Activated CD4-positive, alpha-beta T cell treated with anti-CD3 and anti-CD28 coated beads, Interleukin-2, amount 10 ng/mL, durations not matched to agents 7 days and 5 days (primary cell): ENCODE measurements around the gene TENT5A. TPM values are rescaled to one million over a fixed set of nuclear protein-coding genes. Genes with fewer than 3 reads are reported as not detected.
"Not testable (repeated sequence)": the region's sequence is repeated elsewhere in the genome, so short reads cannot be mapped to it uniquely, and the experiment has no call there.

Source experiments
- CTCF ChIA-PET: fragments of 350-600 bp; sonication (Branson Sonifier 250); formaldehyde crosslinking; loops from one replicate; lab custom pipeline; 2021; ENCODE audit warnings: antibody characterized with exemption; lab: Charles Lee
- POLR2A ChIA-PET: fragments of 350-600 bp; sonication (Branson Sonifier 250); formaldehyde crosslinking; loops from one replicate; lab custom pipeline; 2021; ENCODE audit warnings: antibody characterized with exemption; lab: Charles Lee
- DNase-seq: peaks from one replicate; pipeline ENCODE4 v3.0.0-alpha.2; 2020
- H3K27ac Mint-ChIP-seq: one replicate; pipeline ENCODE4 v1.8.0; 2021; ENCODE audit warnings: mild to moderate bottlenecking, moderate library complexity, mixed read lengths
- H3K27me3 Mint-ChIP-seq: one replicate; pipeline ENCODE4 v1.8.0; 2021; ENCODE audit warnings: mixed read lengths
- H3K36me3 Mint-ChIP-seq: one replicate; pipeline ENCODE4 v1.8.0; 2021; ENCODE audit warnings: low read depth, mixed read lengths
- H3K4me1 Mint-ChIP-seq: one replicate; pipeline ENCODE4 v1.8.0; 2021; ENCODE audit warnings: mixed read lengths
- H3K4me3 Mint-ChIP-seq: one replicate; pipeline ENCODE4 v1.8.0; 2021; ENCODE audit warnings: mild to moderate bottlenecking, moderate library complexity, mixed read lengths
- H3K9me3 Mint-ChIP-seq: one replicate; pipeline ENCODE4 v1.8.0; 2021; ENCODE audit warnings: mixed read lengths
- total RNA-seq, 2 experiments: library from RNA; stranded (reverse); gene quantifications; one replicate each; pipeline ENCODE4 v1.2.3, GENCODE V29; 2021

TENT5A gene
- total RNA-seq, 2 experiments from 2014 or later, result 1.9 to 2.0 TPM

- H3K4me3 Mint-ChIP-seq, result no peak overlapping the region
- no peak for DNase-seq
- ChIA-PET POLR2A (no interaction called here), CTCF (no interaction called here)
- H3K4me1 Mint-ChIP-seq, result no peaks in the 10 kb centered on the region
- no peaks in the 10 kb centered on the region for H3K9me3 Mint-ChIP-seq
- no peak overlapping the region for H3K27ac Mint-ChIP-seq
- H3K36me3 Mint-ChIP-seq, result no peaks in the 10 kb centered on the region
- H3K27me3 Mint-ChIP-seq, result no peaks in the 10 kb centered on the region
Observed at GRCh38 chr6:81787313-81788068, 35.0 kb upstream of the TENT5A start.

GRCh38 chr6:81786150-81786549, 33.7 kb upstream of the TENT5A start:
- peaks cover 2% of the 10 kb centered on the region for H3K9me3 Mint-ChIP-seq
- H3K36me3 Mint-ChIP-seq, result no peaks in the 10 kb centered on the region
- no peaks in the 10 kb centered on the region for H3K4me1 Mint-ChIP-seq
- no peak for DNase-seq
- H3K27me3 Mint-ChIP-seq, result no peaks in the 10 kb centered on the region
- no peak overlapping the region for H3K27ac Mint-ChIP-seq
- CTCF ChIA-PET, result no interaction called here
- POLR2A ChIA-PET, result no interaction called here
- H3K4me3 Mint-ChIP-seq, result no peak overlapping the region

- DNase-seq, result no peak
- CTCF ChIA-PET, result no interaction called here
- H3K27me3 Mint-ChIP-seq, result no peaks in the 10 kb centered on the region
- no peak overlapping the region for H3K27ac Mint-ChIP-seq
- POLR2A ChIA-PET, result no interaction called here
- no peaks in the 10 kb centered on the region for H3K4me1 Mint-ChIP-seq
- H3K9me3 Mint-ChIP-seq, result peaks cover 2% of the 10 kb centered on the region
- H3K4me3 Mint-ChIP-seq, result no peak overlapping the region
- H3K36me3 Mint-ChIP-seq, result no peaks in the 10 kb centered on the region
Observed at GRCh38 chr6:81785377-81785776, 32.9 kb upstream of the TENT5A start.

GRCh38 chr6:81783893-81784292, 31.4 kb upstream of the TENT5A start:
- ChIA-PET CTCF (interaction anchor here (0.7 kb wide), 1 partner anchor 1079 kb away, joined by 3 read pairs; no protein-coding TSS in a partner anchor), POLR2A (no interaction called here)
- Mint-ChIP-seq H3K4me3 (no peak overlapping the region), H3K4me1 (no peaks in the 10 kb centered on the region), H3K36me3 (no peaks in the 10 kb centered on the region), H3K27me3 (no peaks in the 10 kb centered on the region), H3K27ac (no peak overlapping the region), H3K9me3 (peaks cover 2% of the 10 kb centered on the region)
- no peak for DNase-seq

- no peak overlapping the region for H3K4me3 Mint-ChIP-seq
- CTCF ChIA-PET, result interaction anchor here (1.6 kb wide), 1 partner anchor 28 kb away, joined by 3 read pairs; no protein-coding TSS in a partner anchor
- H3K27ac Mint-ChIP-seq, result no peak overlapping the region
- DNase-seq, result no peak
- H3K36me3 Mint-ChIP-seq, result no peaks in the 10 kb centered on the region
- H3K27me3 Mint-ChIP-seq, result no peaks in the 10 kb centered on the region
- POLR2A ChIA-PET, result no interaction called here
- H3K9me3 Mint-ChIP-seq, result peaks cover 2% of the 10 kb centered on the region
- H3K4me1 Mint-ChIP-seq, result no peaks in the 10 kb centered on the region
Observed at GRCh38 chr6:81781624-81782023, 29.1 kb upstream of the TENT5A start.

GRCh38 chr6:81777586-81778268, 25.2 kb upstream of the TENT5A start:
- H3K9me3 Mint-ChIP-seq, result peaks cover 2% of the 10 kb centered on the region
- POLR2A ChIA-PET, result no interaction called here
- peaks cover 2% of the 10 kb centered on the region for H3K4me1 Mint-ChIP-seq
- H3K27me3 Mint-ChIP-seq, result no peaks in the 10 kb centered on the region
- no peaks in the 10 kb centered on the region for H3K36me3 Mint-ChIP-seq
- H3K27ac Mint-ChIP-seq, result no peak overlapping the region
- H3K4me3 Mint-ChIP-seq, result no peak overlapping the region
- DNase-seq, result no peak
- CTCF ChIA-PET, result no interaction called here

GRCh38 chr6:81776219-81776618, 23.7 kb upstream of the TENT5A start:
- H3K27me3 Mint-ChIP-seq, H3K9me3 Mint-ChIP-seq, POLR2A ChIA-PET, H3K27ac Mint-ChIP-seq, H3K4me1 Mint-ChIP-seq, DNase-seq, H3K4me3 Mint-ChIP-seq, H3K36me3 Mint-ChIP-seq, CTCF ChIA-PET: not testable (repeated sequence)

- ChIA-PET CTCF (no interaction called here), POLR2A (no interaction called here)
- Mint-ChIP-seq H3K4me3 (no peak overlapping the region), H3K36me3 (no peaks in the 10 kb centered on the region), H3K27ac (no peak overlapping the region), H3K9me3 (no peaks in the 10 kb centered on the region), H3K4me1 (peaks cover 2% of the 10 kb centered on the region), H3K27me3 (no peaks in the 10 kb centered on the region)
- DNase-seq, result no peak
Observed at GRCh38 chr6:81774542-81774941, 22.1 kb upstream of the TENT5A start.

GRCh38 chr6:81773887-81774286, 21.4 kb upstream of the TENT5A start:
- Mint-ChIP-seq H3K4me1 (peaks cover 2% of the 10 kb centered on the region), H3K27me3 (no peaks in the 10 kb centered on the region), H3K36me3 (no peaks in the 10 kb centered on the region), H3K4me3 (no peak overlapping the region), H3K27ac (no peak overlapping the region), H3K9me3 (no peaks in the 10 kb centered on the region)
- POLR2A ChIA-PET, result no interaction called here
- CTCF ChIA-PET, result no interaction called here
- DNase-seq, result no peak

- Mint-ChIP-seq H3K4me1 (peaks cover 2% of the 10 kb centered on the region), H3K27me3 (no peaks in the 10 kb centered on the region), H3K9me3 (no peaks in the 10 kb centered on the region), H3K4me3 (no peak overlapping the region), H3K27ac (no peak overlapping the region), H3K36me3 (no peaks in the 10 kb centered on the region)
- DNase-seq, result no peak
- ChIA-PET POLR2A (interaction anchor here (0.6 kb wide), 1 partner anchor 752 kb away, joined by 4 read pairs; no protein-coding TSS in a partner anchor), CTCF (no interaction called here)
Observed at GRCh38 chr6:81772741-81773140, 20.3 kb upstream of the TENT5A start.

GRCh38 chr6:81771097-81771496, 18.6 kb upstream of the TENT5A start:
- ChIA-PET POLR2A (no interaction called here), CTCF (interaction anchor here (0.6 kb wide), 1 partner anchor 1571 kb away, joined by 3 read pairs; no protein-coding TSS in a partner anchor)
- H3K27ac Mint-ChIP-seq, result no peak overlapping the region
- no peak for DNase-seq
- H3K4me1 Mint-ChIP-seq, result peaks cover 2% of the 10 kb centered on the region
- no peaks in the 10 kb centered on the region for H3K36me3 Mint-ChIP-seq
- no peaks in the 10 kb centered on the region for H3K9me3 Mint-ChIP-seq
- H3K4me3 Mint-ChIP-seq, result no peak overlapping the region
- H3K27me3 Mint-ChIP-seq, result peaks cover 3% of the 10 kb centered on the region

GRCh38 chr6:81770381-81770780, 17.9 kb upstream of the TENT5A start:
- ChIA-PET CTCF (no interaction called here), POLR2A (no interaction called here)
- DNase-seq, result no peak
- H3K27me3 Mint-ChIP-seq, result peaks cover 5% of the 10 kb centered on the region
- no peaks in the 10 kb centered on the region for H3K36me3 Mint-ChIP-seq
- peaks cover 2% of the 10 kb centered on the region for H3K4me1 Mint-ChIP-seq
- no peak overlapping the region for H3K4me3 Mint-ChIP-seq
- H3K9me3 Mint-ChIP-seq, result no peaks in the 10 kb centered on the region
- H3K27ac Mint-ChIP-seq, result no peak overlapping the region

- H3K4me1 Mint-ChIP-seq, result peaks cover 2% of the 10 kb centered on the region
- no peak overlapping the region for H3K4me3 Mint-ChIP-seq
- peaks cover 8% of the 10 kb centered on the region for H3K27me3 Mint-ChIP-seq
- H3K9me3 Mint-ChIP-seq, result no peaks in the 10 kb centered on the region
- no peak overlapping the region for H3K27ac Mint-ChIP-seq
- DNase-seq, result no peak
- ChIA-PET CTCF (no interaction called here), POLR2A (no interaction called here)
- H3K36me3 Mint-ChIP-seq, result no peaks in the 10 kb centered on the region
Observed at GRCh38 chr6:81769824-81770223, 17.3 kb upstream of the TENT5A start.
